HepG2 (cell line): ENCODE results near the gene DPEP1. TPM values are rescaled to one million over a fixed set of nuclear protein-coding genes. Genes with fewer than 3 reads are reported as not detected.
A peak's percentile ranks its signal among the peaks of the same experiment; 100 is the strongest.

Experiments
- ATF7 ChIP-seq, 2 experiments: fragments of 450-650 bp in 1 of 2; sonication (generic) in 1 of 2; formaldehyde crosslinking in 1 of 2; IDR thresholded peaks; 2 replicates each; pipeline versions ENCODE4 v1.4.0 to v1.6.1; 2016 to 2020; ENCODE audit warnings: antibody characterized with exemption in 1 of 2, mild to moderate bottlenecking in 1 of 2, missing genetic modification reagents in 1 of 2
- GFI1 ChIP-seq: sonication (generic); formaldehyde crosslinking; IDR thresholded peaks from 2 replicates; pipeline ENCODE4 v1.5.0; 2020; ENCODE audit warnings: missing genetic modification reagents, mild to moderate bottlenecking, borderline replicate concordance
- MZF1 ChIP-seq: sonication (generic); formaldehyde crosslinking; IDR thresholded peaks from 2 replicates; pipeline ENCODE4 v1.8.1; 2023; ENCODE audit warnings: mild to moderate bottlenecking, missing genetic modification reagents, borderline replicate concordance
- NFE2L1 ChIP-seq: sonication (generic); formaldehyde crosslinking; IDR thresholded peaks from 2 replicates; pipeline ENCODE4 v1.4.0; 2020; ENCODE audit warnings: missing genetic modification reagents, mild to moderate bottlenecking, borderline replicate concordance
- PCBP1 ChIP-seq: fragments of 200-400 bp; formaldehyde crosslinking; IDR thresholded peaks from 2 replicates; pipeline ENCODE4 v1.6.1; 2017; ENCODE audit warnings: mild to moderate bottlenecking, low read depth, low read length, borderline replicate concordance
- TEAD2 ChIP-seq: sonication (generic); formaldehyde crosslinking; IDR thresholded peaks from 2 replicates; pipeline ENCODE4 v1.9.0; 2021; ENCODE audit warnings: missing genetic modification reagents
- U2AF1 ChIP-seq: fragments of 200-400 bp; formaldehyde crosslinking; optimal IDR thresholded peaks from 2 replicates; pipeline ENCODE3; 2017; ENCODE audit warnings: mild to moderate bottlenecking, low read depth, low read length
- ZKSCAN5 ChIP-seq: sonication (generic); formaldehyde crosslinking; IDR thresholded peaks from 2 replicates; pipeline ENCODE4 v1.5.1; 2020; ENCODE audit warnings: mild to moderate bottlenecking, missing genetic modification reagents
- ZNF3 ChIP-seq: IDR thresholded peaks from 2 replicates; pipeline ENCODE4 v1.7.0; 2017; ENCODE audit warnings: inconsistent platforms
- ZNF326 ChIP-seq: sonication (generic); formaldehyde crosslinking; IDR thresholded peaks from 2 replicates; pipeline ENCODE4 v1.4.0; 2020; ENCODE audit warnings: missing genetic modification reagents, borderline replicate concordance
- ZNF547 ChIP-seq: sonication (generic); formaldehyde crosslinking; IDR thresholded peaks from 2 replicates; pipeline ENCODE4 v1.5.1; 2020; ENCODE audit warnings: mild to moderate bottlenecking, missing genetic modification reagents
- ZNF747 ChIP-seq: sonication (generic); formaldehyde crosslinking; IDR thresholded peaks from 2 replicates; pipeline ENCODE4 v1.8.1; 2023; ENCODE audit warnings: missing genetic modification reagents, mild to moderate bottlenecking, borderline replicate concordance
- polyA plus RNA-seq, 8 experiments: library from polyadenylated mRNA; depleted of rRNA in 3 of 8; stranded (reverse) in 7 of 8; unstranded in 1 of 8; fragments of >200 nt; fragmentation: Illumina TruSeq in 4 of 8; extraction: Trizol in 4 of 8; gene quantifications; 2 replicates each; pipeline versions ENCODE4 v1.2.1 to v1.2.3, GENCODE V29; 2011 to 2016; ENCODE audit warnings: low read depth in 4 of 8, missing spikeins in 1 of 8, mixed read lengths in 1 of 8; ENCODE audit not compliant: insufficient read depth in 1 of 8
- total RNA-seq, 5 experiments: library from RNA; depleted of rRNA; stranded (reverse); fragments of >200 nt; fragmentation: Illumina TruSeq; extraction: Trizol; gene quantifications; 2 replicates each; pipeline ENCODE4 v1.2.3, GENCODE V29; 2016; ENCODE audit warnings: low read depth in 1 of 5
- TF ChIP-seq, protein P1 (sequence below): sonication (generic); formaldehyde crosslinking; IDR thresholded peaks from 2 replicates; pipeline ENCODE4 v1.4.0; 2020; ENCODE audit warnings: missing genetic modification reagents
- TF ChIP-seq, protein P2 (sequence below): sonication (generic); formaldehyde crosslinking; IDR thresholded peaks from 2 replicates; pipeline ENCODE4 v1.4.0; 2020; ENCODE audit warnings: missing genetic modification reagents
- TF ChIP-seq, protein P3 (sequence below): sonication (generic); formaldehyde crosslinking; IDR thresholded peaks from 2 replicates; pipeline ENCODE4 v1.4.0; 2020; ENCODE audit warnings: mild to moderate bottlenecking, missing genetic modification reagents
- TF ChIP-seq, protein P4 (sequence below): sonication (generic); formaldehyde crosslinking; IDR thresholded peaks from 2 replicates; pipeline ENCODE4 v1.5.1; 2020; ENCODE audit warnings: mild to moderate bottlenecking, moderate library complexity, missing genetic modification reagents
- TF ChIP-seq, protein P5 (sequence below): sonication (generic); formaldehyde crosslinking; IDR thresholded peaks from 2 replicates; pipeline ENCODE4 v1.5.0; 2020; ENCODE audit warnings: missing genetic modification reagents, mild to moderate bottlenecking, borderline replicate concordance
- TF ChIP-seq, protein P6 (sequence below): sonication (generic); formaldehyde crosslinking; IDR thresholded peaks from 2 replicates; pipeline ENCODE4 v1.8.0; 2022; ENCODE audit warnings: missing genetic modification reagents, mild to moderate bottlenecking, moderate library complexity, borderline replicate concordance

Gene DPEP1
- total and polyA plus RNA-seq, 2 of the 13 experiments (the other 11 are each of a cell fraction or from before 2014, with no cell fraction given), result 37.6 to 52.2 TPM

DNA sequence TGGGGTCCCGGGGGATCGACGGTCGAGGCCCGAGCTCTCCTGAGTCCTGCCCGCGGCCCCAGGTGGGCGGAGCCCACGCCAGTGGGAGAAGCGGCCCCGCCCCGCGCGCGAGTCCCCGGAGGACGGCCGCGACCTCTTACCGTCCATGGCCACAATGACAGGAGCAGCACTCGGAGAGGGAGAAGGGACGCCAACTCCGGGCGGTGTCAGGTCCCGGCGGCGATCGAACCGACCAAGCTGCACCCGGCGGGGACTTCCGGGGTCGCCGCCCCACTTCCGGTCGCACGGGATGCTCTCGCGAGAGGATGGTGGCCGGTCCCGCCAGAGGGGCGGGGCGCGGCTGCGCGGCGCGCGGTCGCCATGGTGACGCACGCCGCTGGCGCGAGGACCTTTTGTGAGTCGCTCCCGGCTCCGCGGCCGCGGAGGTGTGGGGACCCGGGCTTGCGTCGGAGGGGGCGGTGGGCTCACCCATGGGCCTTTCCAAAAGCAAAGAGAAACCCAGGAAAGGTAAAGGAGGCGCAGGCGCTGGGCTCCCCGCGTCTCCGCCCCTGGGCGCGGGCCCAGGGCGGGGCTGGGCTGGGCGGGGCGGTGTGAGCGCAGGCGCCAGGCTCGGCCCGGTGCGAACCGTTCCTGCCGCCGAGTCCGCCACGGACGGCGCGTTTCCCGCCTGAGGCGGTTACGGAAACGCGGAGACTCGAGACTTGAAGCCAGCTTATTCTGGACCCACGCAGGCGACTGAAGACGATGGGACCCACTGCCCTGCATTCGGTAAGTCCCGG lies 44.2 kb downstream of the DPEP1 start, which contains the start of the genes CHMP1A and SPATA33 (continued):
- TF ChIP-seq ZNF547 (CRISPR knock-in tag) (peak; percentile 92), ZNF326 (CRISPR knock-in tag) (no peak), GFI1 (CRISPR knock-in tag) (peak; percentile 40; the same call in 1 of the 2 replicates), ZNF3 (no peak), ZKSCAN5 (CRISPR knock-in tag) (no peak), PCBP1 (peak; percentile 55; the same call in 1 of the 2 replicates), MZF1 (no peak), NFE2L1 (no peak), ZNF747 (no peak), ATF7 (IDR thresholded peaks at IDR 0.05) (no peak), ATF7 (CRISPR knock-in tag; IDR thresholded peaks at IDR 0.05) (no peak), U2AF1 (no peak), TEAD2 (CRISPR knock-in tag) (no peak; the same call in 1 of the 2 replicates)
- TF ChIP-seq, protein P1, sequence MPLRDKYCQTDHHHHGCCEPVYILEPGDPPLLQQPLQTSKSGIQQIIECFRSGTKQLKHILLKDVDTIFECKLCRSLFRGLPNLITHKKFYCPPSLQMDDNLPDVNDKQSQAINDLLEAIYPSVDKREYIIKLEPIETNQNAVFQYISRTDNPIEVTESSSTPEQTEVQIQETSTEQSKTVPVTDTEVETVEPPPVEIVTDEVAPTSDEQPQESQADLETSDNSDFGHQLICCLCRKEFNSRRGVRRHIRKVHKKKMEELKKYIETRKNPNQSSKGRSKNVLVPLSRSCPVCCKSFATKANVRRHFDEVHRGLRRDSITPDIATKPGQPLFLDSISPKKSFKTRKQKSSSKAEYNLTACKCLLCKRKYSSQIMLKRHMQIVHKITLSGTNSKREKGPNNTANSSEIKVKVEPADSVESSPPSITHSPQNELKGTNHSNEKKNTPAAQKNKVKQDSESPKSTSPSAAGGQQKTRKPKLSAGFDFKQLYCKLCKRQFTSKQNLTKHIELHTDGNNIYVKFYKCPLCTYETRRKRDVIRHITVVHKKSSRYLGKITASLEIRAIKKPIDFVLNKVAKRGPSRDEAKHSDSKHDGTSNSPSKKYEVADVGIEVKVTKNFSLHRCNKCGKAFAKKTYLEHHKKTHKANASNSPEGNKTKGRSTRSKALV (CRISPR knock-in tag), result peak; percentile 5; the same call in 1 of the 2 replicates
- TF ChIP-seq, protein P2, sequence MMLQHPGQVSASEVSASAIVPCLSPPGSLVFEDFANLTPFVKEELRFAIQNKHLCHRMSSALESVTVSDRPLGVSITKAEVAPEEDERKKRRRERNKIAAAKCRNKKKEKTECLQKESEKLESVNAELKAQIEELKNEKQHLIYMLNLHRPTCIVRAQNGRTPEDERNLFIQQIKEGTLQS (CRISPR knock-in tag), result no peak; the same call in 1 of the 2 replicates
- TF ChIP-seq, protein P3, sequence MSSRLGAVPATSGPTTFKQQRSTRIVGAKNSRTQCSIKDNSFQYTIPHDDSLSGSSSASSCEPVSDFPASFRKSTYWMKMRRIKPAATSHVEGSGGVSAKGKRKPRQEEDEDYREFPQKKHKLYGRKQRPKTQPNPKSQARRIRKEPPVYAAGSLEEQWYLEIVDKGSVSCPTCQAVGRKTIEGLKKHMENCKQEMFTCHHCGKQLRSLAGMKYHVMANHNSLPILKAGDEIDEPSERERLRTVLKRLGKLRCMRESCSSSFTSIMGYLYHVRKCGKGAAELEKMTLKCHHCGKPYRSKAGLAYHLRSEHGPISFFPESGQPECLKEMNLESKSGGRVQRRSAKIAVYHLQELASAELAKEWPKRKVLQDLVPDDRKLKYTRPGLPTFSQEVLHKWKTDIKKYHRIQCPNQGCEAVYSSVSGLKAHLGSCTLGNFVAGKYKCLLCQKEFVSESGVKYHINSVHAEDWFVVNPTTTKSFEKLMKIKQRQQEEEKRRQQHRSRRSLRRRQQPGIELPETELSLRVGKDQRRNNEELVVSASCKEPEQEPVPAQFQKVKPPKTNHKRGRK (CRISPR knock-in tag), result no peak
- TF ChIP-seq, protein P4, sequence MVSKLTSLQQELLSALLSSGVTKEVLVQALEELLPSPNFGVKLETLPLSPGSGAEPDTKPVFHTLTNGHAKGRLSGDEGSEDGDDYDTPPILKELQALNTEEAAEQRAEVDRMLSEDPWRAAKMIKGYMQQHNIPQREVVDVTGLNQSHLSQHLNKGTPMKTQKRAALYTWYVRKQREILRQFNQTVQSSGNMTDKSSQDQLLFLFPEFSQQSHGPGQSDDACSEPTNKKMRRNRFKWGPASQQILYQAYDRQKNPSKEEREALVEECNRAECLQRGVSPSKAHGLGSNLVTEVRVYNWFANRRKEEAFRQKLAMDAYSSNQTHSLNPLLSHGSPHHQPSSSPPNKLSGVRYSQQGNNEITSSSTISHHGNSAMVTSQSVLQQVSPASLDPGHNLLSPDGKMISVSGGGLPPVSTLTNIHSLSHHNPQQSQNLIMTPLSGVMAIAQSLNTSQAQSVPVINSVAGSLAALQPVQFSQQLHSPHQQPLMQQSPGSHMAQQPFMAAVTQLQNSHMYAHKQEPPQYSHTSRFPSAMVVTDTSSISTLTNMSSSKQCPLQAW (CRISPR knock-in tag), result peak; percentile 72; the same call in 1 of the 2 replicates
- TF ChIP-seq, protein P5, sequence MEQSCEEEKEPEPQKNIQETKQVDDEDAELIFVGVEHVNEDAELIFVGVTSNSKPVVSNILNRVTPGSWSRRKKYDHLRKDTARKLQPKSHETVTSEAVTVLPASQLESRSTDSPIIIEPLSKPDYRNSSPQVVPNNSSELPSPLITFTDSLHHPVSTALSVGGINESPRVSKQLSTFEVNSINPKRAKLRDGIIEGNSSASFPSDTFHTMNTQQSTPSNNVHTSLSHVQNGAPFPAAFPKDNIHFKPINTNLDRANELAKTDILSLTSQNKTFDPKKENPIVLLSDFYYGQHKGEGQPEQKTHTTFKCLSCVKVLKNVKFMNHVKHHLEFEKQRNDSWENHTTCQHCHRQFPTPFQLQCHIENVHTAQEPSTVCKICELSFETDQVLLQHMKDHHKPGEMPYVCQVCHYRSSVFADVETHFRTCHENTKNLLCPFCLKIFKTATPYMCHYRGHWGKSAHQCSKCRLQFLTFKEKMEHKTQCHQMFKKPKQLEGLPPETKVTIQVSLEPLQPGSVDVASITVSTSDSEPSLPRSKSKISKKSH (CRISPR knock-in tag), result peak; percentile 87
- TF ChIP-seq, protein P6, sequence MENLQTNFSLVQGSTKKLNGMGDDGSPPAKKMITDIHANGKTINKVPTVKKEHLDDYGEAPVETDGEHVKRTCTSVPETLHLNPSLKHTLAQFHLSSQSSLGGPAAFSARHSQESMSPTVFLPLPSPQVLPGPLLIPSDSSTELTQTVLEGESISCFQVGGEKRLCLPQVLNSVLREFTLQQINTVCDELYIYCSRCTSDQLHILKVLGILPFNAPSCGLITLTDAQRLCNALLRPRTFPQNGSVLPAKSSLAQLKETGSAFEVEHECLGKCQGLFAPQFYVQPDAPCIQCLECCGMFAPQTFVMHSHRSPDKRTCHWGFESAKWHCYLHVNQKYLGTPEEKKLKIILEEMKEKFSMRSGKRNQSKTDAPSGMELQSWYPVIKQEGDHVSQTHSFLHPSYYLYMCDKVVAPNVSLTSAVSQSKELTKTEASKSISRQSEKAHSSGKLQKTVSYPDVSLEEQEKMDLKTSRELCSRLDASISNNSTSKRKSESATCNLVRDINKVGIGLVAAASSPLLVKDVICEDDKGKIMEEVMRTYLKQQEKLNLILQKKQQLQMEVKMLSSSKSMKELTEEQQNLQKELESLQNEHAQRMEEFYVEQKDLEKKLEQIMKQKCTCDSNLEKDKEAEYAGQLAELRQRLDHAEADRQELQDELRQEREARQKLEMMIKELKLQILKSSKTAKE (CRISPR knock-in tag), result no peak; the same call in 1 of the 2 replicates
